ENCODE results near the gene TTC12. TPM values are rescaled to one million over a fixed set of nuclear protein-coding genes. Genes with fewer than 3 reads are reported as not detected.

TTC12 gene
- total and polyA plus RNA-seq, 2 of the 13 experiments (the other 11 are each of a cell fraction or from before 2014, with no cell fraction given): 5.4 to 11.6 TPM

DNA sequence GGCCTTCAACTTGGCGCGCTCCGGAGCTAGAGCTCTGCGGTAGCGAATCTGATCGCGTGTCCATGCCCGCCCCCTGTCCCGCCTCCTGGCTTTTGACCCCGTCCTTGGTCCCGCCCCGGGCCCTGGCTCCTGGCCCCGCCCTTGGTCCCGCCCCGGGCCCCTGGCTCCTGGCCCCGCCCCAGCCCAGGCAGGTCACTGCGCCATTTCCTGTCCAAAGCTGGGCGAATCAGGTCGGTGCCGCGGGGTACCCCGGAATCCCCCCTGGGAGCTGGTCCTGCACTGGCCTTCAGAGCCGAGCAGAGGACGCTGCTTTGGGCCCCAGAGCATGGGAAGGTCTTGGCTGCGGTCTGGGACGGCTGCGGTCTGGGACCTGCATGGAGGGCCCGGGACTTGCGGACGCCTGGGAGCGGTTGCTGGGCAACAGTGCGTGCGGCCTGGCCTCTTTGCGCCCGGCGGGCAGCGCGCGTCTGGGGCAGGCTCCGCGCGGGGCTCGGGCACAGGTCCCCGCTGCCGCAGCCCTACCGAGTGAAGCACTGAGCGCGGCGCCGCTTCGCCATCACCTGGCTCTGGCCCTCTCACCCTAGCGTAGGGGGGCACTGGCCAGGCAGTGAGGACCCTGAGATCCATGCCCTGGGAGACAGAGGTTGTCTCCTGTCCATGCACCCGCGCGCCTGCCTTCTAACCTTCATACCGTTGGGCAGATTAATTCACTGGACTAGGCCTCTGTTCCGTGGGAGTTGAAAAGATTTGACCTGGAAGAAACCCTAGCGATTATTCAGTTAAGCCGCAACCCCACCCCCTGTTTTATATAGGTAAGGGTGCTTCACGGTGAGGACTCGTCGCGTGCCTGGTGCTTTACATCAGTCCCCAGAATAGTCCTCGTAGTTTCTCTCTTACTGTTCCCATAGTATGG is at the start of gene TTC12 (continued):
- TF ChIP-seq STAT6 (CRISPR knock-in tag; IDR thresholded peaks at IDR 0.05; ENCODE audit: borderline replicate concordance): peak; percentile 12; the same call in 1 of the 2 replicates
- no peak for TF ChIP-seq REL (CRISPR knock-in tag; conservative IDR thresholded peaks at IDR 0.05)
- TF ChIP-seq ZFX (CRISPR knock-in tag; IDR thresholded peaks at IDR 0.05; ENCODE audit: low read depth): peak; percentile 99
- peak; percentile 75; the same call in 1 of the 2 replicates for TF ChIP-seq ZNF619 (CRISPR knock-in tag; IDR thresholded peaks at IDR 0.05)
- TF ChIP-seq PTBP1 (IDR thresholded peaks at IDR 0.05; ENCODE audit: low read depth, low read length, poor library complexity, severe bottlenecking): no peak
- no peak for TF ChIP-seq RFXAP (CRISPR knock-in tag; IDR thresholded peaks at IDR 0.05; ENCODE audit: borderline replicate concordance)
- TF ChIP-seq, protein P1, sequence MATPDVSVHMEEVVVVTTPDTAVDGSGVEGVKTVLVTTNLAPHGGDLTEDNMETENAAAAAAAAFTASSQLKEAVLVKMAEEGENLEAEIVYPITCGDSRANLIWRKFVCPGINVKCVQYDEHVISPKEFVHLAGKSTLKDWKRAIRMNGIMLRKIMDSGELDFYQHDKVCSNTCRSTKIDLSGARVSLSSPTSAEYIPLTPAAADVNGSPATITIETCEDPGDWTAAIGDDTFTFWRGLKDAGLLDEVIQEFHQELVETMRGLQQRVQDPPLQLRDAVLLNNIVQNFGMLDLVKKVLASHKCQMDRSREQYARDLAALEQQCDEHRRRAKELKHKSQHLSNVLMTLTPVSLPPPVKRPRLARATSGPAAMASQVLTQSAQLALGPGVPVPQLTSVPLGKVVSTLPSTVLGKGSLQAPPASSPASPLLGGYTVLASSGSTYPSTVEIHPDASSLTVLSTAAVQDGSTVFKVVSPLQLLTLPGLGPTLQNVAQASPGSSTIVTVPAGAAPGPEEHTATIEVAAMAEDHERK (CRISPR knock-in tag; IDR thresholded peaks at IDR 0.05; ENCODE audit: low read depth): no peak
- no peak for TF ChIP-seq GTF2F1 (IDR thresholded peaks at IDR 0.05; ENCODE audit: low read length)
- 0 out of 2 replicates have a peak, but pooled peaks have one; percentile 23 for TF ChIP-seq ZNF317 (CRISPR knock-in tag; IDR thresholded peaks at IDR 0.05)
- TF ChIP-seq GLI4 (CRISPR knock-in tag; IDR thresholded peaks at IDR 0.05; ENCODE audit: borderline replicate concordance): no peak; the same call in 1 of the 2 replicates
- TF ChIP-seq PHB2 (IDR thresholded peaks at IDR 0.05; ENCODE audit: partially characterized antibody): no peak
- no peak for TF ChIP-seq FIP1L1 (IDR thresholded peaks at IDR 0.05; ENCODE audit: borderline replicate concordance, insufficient read depth, low read depth, low read length)
- TF ChIP-seq ZNF160 (CRISPR knock-in tag; IDR thresholded peaks at IDR 0.05): no peak
- TF ChIP-seq TGIF2 (CRISPR knock-in tag; IDR thresholded peaks at IDR 0.05): no peak
- peak; percentile 95 for TF ChIP-seq SKI (IDR thresholded peaks at IDR 0.05; ENCODE audit: partially characterized antibody)
- TF ChIP-seq ZNF770 (CRISPR knock-in tag; IDR thresholded peaks at IDR 0.05): no peak
- TF ChIP-seq MED8 (CRISPR knock-in tag; IDR thresholded peaks at IDR 0.05; ENCODE audit: insufficient replicate concordance): peak; percentile 48
- TF ChIP-seq, protein P2, sequence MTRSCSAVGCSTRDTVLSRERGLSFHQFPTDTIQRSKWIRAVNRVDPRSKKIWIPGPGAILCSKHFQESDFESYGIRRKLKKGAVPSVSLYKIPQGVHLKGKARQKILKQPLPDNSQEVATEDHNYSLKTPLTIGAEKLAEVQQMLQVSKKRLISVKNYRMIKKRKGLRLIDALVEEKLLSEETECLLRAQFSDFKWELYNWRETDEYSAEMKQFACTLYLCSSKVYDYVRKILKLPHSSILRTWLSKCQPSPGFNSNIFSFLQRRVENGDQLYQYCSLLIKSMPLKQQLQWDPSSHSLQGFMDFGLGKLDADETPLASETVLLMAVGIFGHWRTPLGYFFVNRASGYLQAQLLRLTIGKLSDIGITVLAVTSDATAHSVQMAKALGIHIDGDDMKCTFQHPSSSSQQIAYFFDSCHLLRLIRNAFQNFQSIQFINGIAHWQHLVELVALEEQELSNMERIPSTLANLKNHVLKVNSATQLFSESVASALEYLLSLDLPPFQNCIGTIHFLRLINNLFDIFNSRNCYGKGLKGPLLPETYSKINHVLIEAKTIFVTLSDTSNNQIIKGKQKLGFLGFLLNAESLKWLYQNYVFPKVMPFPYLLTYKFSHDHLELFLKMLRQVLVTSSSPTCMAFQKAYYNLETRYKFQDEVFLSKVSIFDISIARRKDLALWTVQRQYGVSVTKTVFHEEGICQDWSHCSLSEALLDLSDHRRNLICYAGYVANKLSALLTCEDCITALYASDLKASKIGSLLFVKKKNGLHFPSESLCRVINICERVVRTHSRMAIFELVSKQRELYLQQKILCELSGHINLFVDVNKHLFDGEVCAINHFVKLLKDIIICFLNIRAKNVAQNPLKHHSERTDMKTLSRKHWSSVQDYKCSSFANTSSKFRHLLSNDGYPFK (CRISPR knock-in tag; IDR thresholded peaks at IDR 0.05; ENCODE audit: borderline replicate concordance): peak; percentile 68; the same call in 1 of the 2 replicates

Data from HepG2 (cell line).